GM12878 (cell line): ENCODE results near the gene RET. TPM values are rescaled to one million over a fixed set of nuclear protein-coding genes. Genes with fewer than 3 reads are reported as not detected.

Experiments used
- ATAC-seq: fragments of 200-7000 bp; cut with Tn5 transposase; 3 replicates; pipeline ENCODE4 v1.9.1; 2020; ENCODE audit warnings: mild to moderate bottlenecking, moderate library complexity
- BruUV-seq: library from RNA; stranded (reverse); fragments of 400-500 nt; replicated peaks from 2 replicates; lab custom pipeline; 2021; lab: Mats Ljungman, UMichigan
- CTCF ChIA-PET: fragments of 300-600 bp; sonication (Branson Sonifier 250); formaldehyde crosslinking; extraction: SDS; loops from one replicate; lab custom pipeline; 2021; ENCODE audit warnings: inconsistent platforms; lab: Yijun Ruan, JAX
- POLR2A ChIA-PET: fragments of 350-600 bp; formaldehyde crosslinking; extraction: SDS; loops from one replicate; lab custom pipeline; 2021; ENCODE audit warnings: inconsistent platforms; lab: Charles Lee
- RAD21 ChIA-PET: fragments of 300-600 bp; sonication (Branson Sonifier 250); formaldehyde crosslinking; loops from one replicate; lab custom pipeline; 2023; ENCODE audit warnings: antibody characterized with exemption; ENCODE audit not compliant: unreplicated experiment; lab: Charles Lee
- SMC1A ChIA-PET: fragments of 300-600 bp; sonication (Branson Sonifier 250); formaldehyde crosslinking; loops from one replicate; lab custom pipeline; 2023; ENCODE audit not compliant: unreplicated experiment, uncharacterized antibody; lab: Charles Lee
- DNase-seq: peaks from one replicate; pipeline ENCODE4 v3.0.0-alpha.2; 2011; ENCODE audit warnings: low read depth, low spot score
- FAIRE-seq: peaks from 3 replicates; lab custom pipeline; 2011; peaks lifted over from hg19 to GRCh38; lab: Jason Lieb, UNC
- H2AFZ ChIP-seq: 2 replicates; pipeline ENCODE4 v1.6.0; 2011; ENCODE audit warnings: low read depth, low read length, control low read depth; ENCODE audit not compliant: control insufficient read depth
- H3K27ac ChIP-seq: 2 replicates; pipeline ENCODE4 v1.5.1; 2011; ENCODE audit warnings: control low read depth; ENCODE audit not compliant: control insufficient read depth, insufficient read depth
- H3K27me3 ChIP-seq, 2 experiments: replicated peaks in 1 of 2; 2 replicates each; pipeline versions ENCODE4 v1.6.0 to v1.6.1; 2011; ENCODE audit warnings: low read length in 1 of 2; ENCODE audit not compliant: control insufficient read depth in 2 of 2, insufficient read depth in 2 of 2
- H3K36me3 ChIP-seq, 2 experiments: 2 replicates each; pipeline ENCODE4 v1.5.1; 2011; ENCODE audit warnings: low read length in 1 of 2; ENCODE audit not compliant: control insufficient read depth in 2 of 2, insufficient read depth in 2 of 2
- H3K4me1 ChIP-seq: 2 replicates; pipeline ENCODE4 v1.6.1; 2011; ENCODE audit warnings: mild to moderate bottlenecking, low read length, moderate library complexity, mixed read lengths; ENCODE audit not compliant: control insufficient read depth, insufficient read depth
- H3K4me2 ChIP-seq: 2 replicates; pipeline ENCODE4 v1.6.0; 2011; ENCODE audit warnings: control low read depth; ENCODE audit not compliant: control insufficient read depth, insufficient read depth
- H3K4me3 ChIP-seq: fragments of 200-600 bp; sonication (generic); 2 replicates; pipeline ENCODE4 v1.5.1; 2016
- H3K79me2 ChIP-seq: 2 replicates; pipeline ENCODE4 v1.6.0; 2011; ENCODE audit warnings: low read length; ENCODE audit not compliant: control insufficient read depth, insufficient read depth
- H3K9ac ChIP-seq: 2 replicates; pipeline ENCODE4 v1.8.0; 2011; ENCODE audit warnings: low read length, control low read depth, mixed read lengths; ENCODE audit not compliant: control insufficient read depth, insufficient read depth
- H3K9me3 ChIP-seq: replicated peaks from 3 replicates; pipeline ENCODE4 v1.5.1; 2011; ENCODE audit warnings: mild to moderate bottlenecking, low read length; ENCODE audit not compliant: control insufficient read depth, insufficient read depth
- H4K20me1 ChIP-seq: 2 replicates; pipeline ENCODE4 v1.6.0; 2011; ENCODE audit not compliant: control insufficient read depth, insufficient read depth
- ATF7 ChIP-seq: fragments of 450-650 bp; IDR thresholded peaks from 2 replicates; pipeline ENCODE4 v1.6.1; 2016; ENCODE audit warnings: low read depth, mild to moderate bottlenecking
- FOXM1 ChIP-seq: IDR thresholded peaks from 2 replicates; pipeline ENCODE4 v1.6.1; 2012; ENCODE audit warnings: low read depth, mild to moderate bottlenecking, inconsistent platforms, low read length, moderate library complexity
- GABPA ChIP-seq: IDR thresholded peaks from 2 replicates; pipeline ENCODE4 v1.6.1; 2014; ENCODE audit warnings: antibody characterized with exemption, low read depth, mild to moderate bottlenecking, inconsistent platforms
- HDGF ChIP-seq: fragments of 450-650 bp; IDR thresholded peaks from 2 replicates; pipeline ENCODE4 v1.6.1; 2016; ENCODE audit warnings: antibody characterized with exemption
- LARP7 ChIP-seq: fragments of 450-650 bp; IDR thresholded peaks from 2 replicates; pipeline ENCODE4 v1.6.1; 2017; ENCODE audit warnings: mild to moderate bottlenecking
- MAX ChIP-seq: IDR thresholded peaks from 2 replicates; pipeline ENCODE4 v1.6.1; 2012; ENCODE audit warnings: low read depth, low read length, improper control_type of control experiment
- MEF2A ChIP-seq: IDR thresholded peaks from 2 replicates; pipeline ENCODE4 v1.6.1; 2011; ENCODE audit warnings: low read depth, mild to moderate bottlenecking, low read length, moderate library complexity; ENCODE audit not compliant: insufficient read depth
- MYB ChIP-seq: fragments of 150-350 bp; IDR thresholded peaks from 2 replicates; pipeline ENCODE4 v1.6.1; 2014; ENCODE audit warnings: mild to moderate bottlenecking, low read depth, low read length, borderline replicate concordance
- RAD51 ChIP-seq: fragments of 450-650 bp; IDR thresholded peaks from 2 replicates; pipeline ENCODE4 v1.6.1; 2016; ENCODE audit warnings: moderate library complexity, mild to moderate bottlenecking, inconsistent platforms
- SP1 ChIP-seq: IDR thresholded peaks from one replicate; pipeline ENCODE4 v1.6.1; 2011; ENCODE audit warnings: low read depth, low read length
- WGBS: methylation state at CpG from one replicate; pipeline ENCODE4 v1.1.6; 2016; ENCODE audit warnings: low lambda C conversion rate; ENCODE audit not compliant: insufficient replicate concordance, insufficient coverage; ENCODE audit errors: missing lambda C conversion rate; 5-methylcytosine and 5-hydroxymethylcytosine counted together
- in situ Hi-C: fragments of 300-500 bp; cut with MboI; formaldehyde crosslinking; loops from 9 replicates; pipeline ENCODE4 v1.14.3; 2018; ENCODE audit warnings: mixed read lengths
- intact Hi-C: fragments of 100-400 bp; cut with micrococcal nuclease; formaldehyde crosslinking; loops from one replicate; pipeline ENCODE4 v1.14.2; 2022; ENCODE audit not compliant: unreplicated experiment
- polyA plus RNA-seq, 11 experiments: library from polyadenylated mRNA; depleted of rRNA in 4 of 11; unstranded in 6 of 11; stranded (reverse) in 5 of 11; fragments of >200 nt; fragmentation: Nextera tagmentation in 4 of 11; fragmentation: Illumina TruSeq in 1 of 11; extraction: Ambion mirVana in 4 of 11; extraction: Trizol in 1 of 11; gene quantifications; 1 replicate in 1 of 11; 2 replicates in 10 of 11; pipeline versions ENCODE4 v1.2.1 to v1.2.3, GENCODE V29; 2011 to 2016; ENCODE audit warnings: inconsistent platforms in 2 of 11, missing spikeins in 2 of 11, low read depth in 1 of 11
- total RNA-seq, 4 experiments: library from RNA; depleted of rRNA in 3 of 4; stranded (reverse); fragments of >200 nt in 3 of 4; fragmentation: Illumina TruSeq in 1 of 4; extraction: Trizol in 1 of 4; gene quantifications; 2 replicates each; pipeline versions ENCODE4 v1.2.1 to v1.2.3, GENCODE V29; 2013 to 2021
- TF ChIP-seq, protein P1 (sequence below): fragments of 450-650 bp; IDR thresholded peaks from 2 replicates; pipeline ENCODE4 v1.6.1; 2017; ENCODE audit warnings: antibody characterized with exemption, mild to moderate bottlenecking, moderate library complexity

The RET gene
- total and polyA plus RNA-seq, 10 of the 15 experiments (the other 5 are each of a cell fraction or from before 2014, with no cell fraction given) = not detected

- TF ChIP-seq, protein P1, sequence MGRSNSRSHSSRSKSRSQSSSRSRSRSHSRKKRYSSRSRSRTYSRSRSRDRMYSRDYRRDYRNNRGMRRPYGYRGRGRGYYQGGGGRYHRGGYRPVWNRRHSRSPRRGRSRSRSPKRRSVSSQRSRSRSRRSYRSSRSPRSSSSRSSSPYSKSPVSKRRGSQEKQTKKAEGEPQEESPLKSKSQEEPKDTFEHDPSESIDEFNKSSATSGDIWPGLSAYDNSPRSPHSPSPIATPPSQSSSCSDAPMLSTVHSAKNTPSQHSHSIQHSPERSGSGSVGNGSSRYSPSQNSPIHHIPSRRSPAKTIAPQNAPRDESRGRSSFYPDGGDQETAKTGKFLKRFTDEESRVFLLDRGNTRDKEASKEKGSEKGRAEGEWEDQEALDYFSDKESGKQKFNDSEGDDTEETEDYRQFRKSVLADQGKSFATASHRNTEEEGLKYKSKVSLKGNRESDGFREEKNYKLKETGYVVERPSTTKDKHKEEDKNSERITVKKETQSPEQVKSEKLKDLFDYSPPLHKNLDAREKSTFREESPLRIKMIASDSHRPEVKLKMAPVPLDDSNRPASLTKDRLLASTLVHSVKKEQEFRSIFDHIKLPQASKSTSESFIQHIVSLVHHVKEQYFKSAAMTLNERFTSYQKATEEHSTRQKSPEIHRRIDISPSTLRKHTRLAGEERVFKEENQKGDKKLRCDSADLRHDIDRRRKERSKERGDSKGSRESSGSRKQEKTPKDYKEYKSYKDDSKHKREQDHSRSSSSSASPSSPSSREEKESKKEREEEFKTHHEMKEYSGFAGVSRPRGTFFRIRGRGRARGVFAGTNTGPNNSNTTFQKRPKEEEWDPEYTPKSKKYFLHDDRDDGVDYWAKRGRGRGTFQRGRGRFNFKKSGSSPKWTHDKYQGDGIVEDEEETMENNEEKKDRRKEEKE = no peak
- TF ChIP-seq HDGF (no peak), RAD51 (no peak), GABPA (no peak), ATF7 (no peak), SP1 (no peak), MYB (no peak), MAX (no peak), MEF2A (no peak)
- TF ChIP-seq, all 136 proteins: peak for 0
These were observed 77.0 kb downstream of the RET start (continued) for GRCh38 chr10:43153901-43154300.

DNA sequence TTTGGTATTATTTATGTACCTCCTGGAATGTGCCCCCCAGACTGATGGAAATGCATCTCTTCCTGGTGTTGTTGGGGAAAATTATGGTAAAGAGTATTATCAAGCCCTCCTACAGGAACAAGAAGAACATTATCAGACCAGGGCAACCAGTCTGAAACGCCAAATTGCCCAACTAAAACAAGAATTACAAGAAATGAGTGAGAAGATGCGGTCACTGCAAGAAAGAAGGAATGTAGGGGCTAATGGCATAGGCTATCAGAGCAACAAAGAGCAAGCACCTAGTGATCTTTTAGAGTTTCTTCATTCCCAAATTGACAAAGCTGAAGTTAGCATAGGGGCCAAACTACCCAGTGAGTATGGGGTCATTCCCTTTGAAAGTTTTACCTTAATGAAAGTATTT is 78.4 kb downstream of the RET start:
- H3K4me2 ChIP-seq = no peak overlapping the region
- no peak for DNase-seq
- no TSS peak for BruUV-seq
- no peaks in the 10 kb centered on the region for H4K20me1 ChIP-seq
- ChIA-PET SMC1A (interaction anchor here (1.0 to 1.8 kb wide), 2 partner anchors 16 kb away, joined by 5 to 7 read pairs; no protein-coding TSS in a partner anchor), RAD21 (interaction anchor here (0.5 to 1.9 kb wide), 2 partner anchors 16 to 196 kb away, joined by 3 to 6 read pairs; no protein-coding TSS in a partner anchor), POLR2A (no interaction called here), CTCF (no interaction called here)
- no peaks in the 10 kb centered on the region; the same call in 1 of the 2 replicates for H3K4me1 ChIP-seq
- H3K27ac ChIP-seq = no peak overlapping the region
- H3K9me3 ChIP-seq = no peaks in the 10 kb centered on the region; the same call in 2 of the 3 replicates
- no peaks in the 10 kb centered on the region for H3K27me3 ChIP-seq
- in situ Hi-C loops = loop anchor here (25.0 kb wide), 1 partner anchor 1807 kb away; the partner anchor contains the start of gene RASSF4
- intact Hi-C loops = no loop called here
- no peak overlapping the region for H3K9ac ChIP-seq
- peaks cover 11% of the 10 kb centered on the region for H3K79me2 ChIP-seq
- no peak overlapping the region for H3K4me3 ChIP-seq
- TF ChIP-seq LARP7 (no peak), FOXM1 (no peak)
- 97% methylated on average over 2 of the region's 2 CpGs for WGBS
- H3K36me3 ChIP-seq = no peaks in the 10 kb centered on the region
- ATAC-seq = no peak
- H2AFZ ChIP-seq = no peak overlapping the region
- FAIRE-seq = no peak
